Endodermal cell (in vitro differentiated cells): ENCODE measurements around the gene TMEM87B. TPM values are rescaled to one million over a fixed set of nuclear protein-coding genes. Genes with fewer than 3 reads are reported as not detected.

Experiments
- DNase-seq: peaks from one replicate; pipeline ENCODE4 v3.0.0-alpha.2; 2017
- H3K27ac ChIP-seq: 2 replicates; pipeline ENCODE4 v1.5.1; 2013; ENCODE audit warnings: mild to moderate bottlenecking, low read depth, low read length, moderate library complexity
- H3K27me3 ChIP-seq: 2 replicates; pipeline ENCODE4 v1.6.1; 2013; ENCODE audit warnings: mild to moderate bottlenecking, low read length, moderate library complexity; ENCODE audit not compliant: insufficient read depth, control insufficient read depth, poor library complexity, severe bottlenecking
- H3K36me3 ChIP-seq: 2 replicates; pipeline ENCODE4 v1.7.0; 2013; ENCODE audit warnings: mild to moderate bottlenecking, low read length, moderate library complexity; ENCODE audit not compliant: control insufficient read depth, insufficient read depth
- H3K4me1 ChIP-seq: one replicate; pipeline ENCODE4 v1.7.0; 2013; ENCODE audit warnings: low read length; ENCODE audit not compliant: control insufficient read depth, insufficient read depth
- H3K4me3 ChIP-seq: 2 replicates; pipeline ENCODE4 v1.5.1; 2013; ENCODE audit warnings: mild to moderate bottlenecking, low read length, moderate library complexity
- H3K9ac ChIP-seq: 2 replicates; pipeline ENCODE4 v1.6.1; 2013; ENCODE audit warnings: mild to moderate bottlenecking, low read length, moderate library complexity; ENCODE audit not compliant: poor library complexity, severe bottlenecking; ENCODE audit errors: extremely low read depth
- H3K9me3 ChIP-seq: 2 replicates; pipeline ENCODE4 v1.6.1; 2013; ENCODE audit warnings: mild to moderate bottlenecking, low read length, moderate library complexity; ENCODE audit not compliant: control insufficient read depth
- H3K27ac Mint-ChIP-seq: 2 replicates; pipeline ENCODE4 v1.8.0; 2020; ENCODE audit warnings: mixed read lengths
- H3K27me3 Mint-ChIP-seq: 2 replicates; pipeline ENCODE4 v1.8.0; 2021; ENCODE audit warnings: mild to moderate bottlenecking, mixed read lengths; ENCODE audit not compliant: insufficient read depth
- H3K36me3 Mint-ChIP-seq: 2 replicates; pipeline ENCODE4 v1.8.0; 2020; ENCODE audit warnings: low read depth, mixed read lengths
- H3K4me1 Mint-ChIP-seq: 2 replicates; pipeline ENCODE4 v1.8.0; 2020; ENCODE audit warnings: mixed read lengths
- H3K4me3 Mint-ChIP-seq: 2 replicates; pipeline ENCODE4 v1.8.0; 2020; ENCODE audit warnings: mild to moderate bottlenecking, moderate library complexity, mixed read lengths
- H3K9me3 Mint-ChIP-seq: 2 replicates; pipeline ENCODE4 v1.8.0; 2020; ENCODE audit warnings: mild to moderate bottlenecking, mixed read lengths
- CTCF ChIP-seq: fragments of 200-600 bp; sonication (generic); conservative IDR thresholded peaks from 2 replicates; pipeline ENCODE4 v1.5.0; 2021; ENCODE audit warnings: antibody characterized with exemption, mild to moderate bottlenecking
- WGBS, 2 experiments: methylation state at CpG; one replicate each; pipeline versions ENCODE4 v1.1.5 to v1.1.7; 2013; ENCODE audit warnings: missing lambda C conversion rate in 2 of 2, mixed read lengths in 1 of 2; ENCODE audit not compliant: insufficient coverage in 1 of 2, insufficient read length in 1 of 2; 5-methylcytosine and 5-hydroxymethylcytosine counted together
- total RNA-seq, 2 donors: library from RNA; stranded (reverse); fragmentation: NEBNext Ultra II Directional in 1 of 2; extraction: Animal tissue kit (Norgen Biotek cat#: 25700) in 1 of 2; gene quantifications; 2 replicates in 1 of 2; 3 replicates in 1 of 2; pipeline ENCODE4 v1.2.1, GENCODE V29; 2021

The TMEM87B gene
- total RNA-seq, 2 donors from 2014 or later: 20.2 to 22.3 TPM

- Mint-ChIP-seq H3K4me3 (no peak overlapping the region), H3K27me3 (no peaks in the 10 kb centered on the region), H3K9me3 (no peaks in the 10 kb centered on the region), H3K4me1 (no peaks in the 10 kb centered on the region), H3K36me3 (no peaks in the 10 kb centered on the region), H3K27ac (no peak overlapping the region)
- no peak overlapping the region for H3K4me3 ChIP-seq
- no peaks in the 10 kb centered on the region for H3K27me3 ChIP-seq
- H3K27ac ChIP-seq: no peak overlapping the region
- no peaks in the 10 kb centered on the region for H3K9me3 ChIP-seq
- TF ChIP-seq CTCF: no peak
- no peak for DNase-seq
- H3K9ac ChIP-seq: no peak overlapping the region
- no peaks in the 10 kb centered on the region for H3K4me1 ChIP-seq
- 89 to 100% methylated on average over 6 of the region's 6 CpGs for WGBS, 2 experiments
- no peaks in the 10 kb centered on the region for H3K36me3 ChIP-seq
These were observed 107.3 kb downstream of the TMEM87B start for GRCh38 chr2:112162341-112162740.

GRCh38 chr2:112162956-112163355 lies 107.9 kb downstream of the TMEM87B start:
- Mint-ChIP-seq H3K4me1 (no peaks in the 10 kb centered on the region), H3K36me3 (no peaks in the 10 kb centered on the region), H3K27ac (no peak overlapping the region), H3K9me3 (no peaks in the 10 kb centered on the region), H3K27me3 (no peaks in the 10 kb centered on the region), H3K4me3 (no peak overlapping the region)
- no peak for TF ChIP-seq CTCF
- Histone ChIP-seq H3K4me1 (no peaks in the 10 kb centered on the region), H3K4me3 (no peak overlapping the region), H3K27me3 (no peaks in the 10 kb centered on the region), H3K36me3 (no peaks in the 10 kb centered on the region), H3K9ac (no peak overlapping the region), H3K27ac (no peak overlapping the region), H3K9me3 (no peaks in the 10 kb centered on the region)
- WGBS, 2 experiments: 94 to 96% methylated on average over 11 of the region's 11 CpGs
- no peak for DNase-seq

GRCh38 chr2:112163541-112163981 lies 108.5 kb downstream of the TMEM87B start:
- Histone ChIP-seq H3K36me3 (no peaks in the 10 kb centered on the region), H3K27me3 (no peaks in the 10 kb centered on the region), H3K9me3 (no peaks in the 10 kb centered on the region), H3K9ac (no peak overlapping the region), H3K4me1 (no peaks in the 10 kb centered on the region), H3K4me3 (no peak overlapping the region), H3K27ac (no peak overlapping the region)
- Mint-ChIP-seq H3K4me3 (no peak overlapping the region), H3K4me1 (no peaks in the 10 kb centered on the region), H3K36me3 (no peaks in the 10 kb centered on the region), H3K9me3 (no peaks in the 10 kb centered on the region), H3K27ac (no peak overlapping the region), H3K27me3 (no peaks in the 10 kb centered on the region)
- 80 to 84% methylated on average over 9 of the region's 9 CpGs for WGBS, 2 experiments
- DNase-seq: no peak
- TF ChIP-seq CTCF: no peak
